H1 (cell line): ENCODE results near the gene IFITM10. TPM values are rescaled to one million over a fixed set of nuclear protein-coding genes. Genes with fewer than 3 reads are reported as not detected.

ENCODE experiments used
- CTCF ChIA-PET: fragments of 300-600 bp; sonication (Branson Sonifier 250); formaldehyde crosslinking; loops from one replicate; lab custom pipeline; 2021; ENCODE audit not compliant: partially characterized antibody; lab: Charles Lee
- POLR2A ChIA-PET: fragments of 300-600 bp; sonication (Branson Sonifier 250); formaldehyde crosslinking; loops from one replicate; lab custom pipeline; 2021; ENCODE audit warnings: inconsistent platforms; ENCODE audit not compliant: partially characterized antibody; lab: Charles Lee
- DNase-seq, 2 experiments: peaks; one replicate each; pipeline versions ENCODE4 v3.0.0 to v3.0.0-alpha.2; 2010 to 2022; ENCODE audit warnings: low spot score in 2 of 2, low read depth in 1 of 2, mixed read lengths in 1 of 2
- FAIRE-seq: peaks from 2 replicates; lab custom pipeline; 2011; peaks lifted over from hg19 to GRCh38; lab: Jason Lieb, UNC
- H2AFZ ChIP-seq: 2 replicates; pipeline ENCODE4 v1.8.1; 2012; ENCODE audit warnings: low read length, inconsistent platforms
- H2AK5ac ChIP-seq: 2 replicates; pipeline ENCODE4 v1.6.1; 2013; ENCODE audit warnings: low read depth, low read length
- H2BK120ac ChIP-seq: replicated peaks from 2 replicates; pipeline ENCODE3; 2013; ENCODE audit warnings: low read depth, low read length, inconsistent platforms
- H2BK12ac ChIP-seq: 2 replicates; pipeline ENCODE4 v1.6.1; 2013; ENCODE audit warnings: low read depth, low read length
- H2BK15ac ChIP-seq: 2 replicates; pipeline ENCODE4 v1.6.1; 2013; ENCODE audit warnings: low read length
- H2BK20ac ChIP-seq: 2 replicates; pipeline ENCODE4 v1.6.1; 2013; ENCODE audit warnings: low read length
- H2BK5ac ChIP-seq: 2 replicates; pipeline ENCODE4 v1.6.1; 2013; ENCODE audit warnings: low read depth, low read length
- H3K14ac ChIP-seq: 2 replicates; pipeline ENCODE4 v1.6.1; 2013; ENCODE audit warnings: inconsistent platforms; ENCODE audit not compliant: insufficient read length
- H3K18ac ChIP-seq: 2 replicates; pipeline ENCODE4 v1.6.1; 2013; ENCODE audit warnings: low read length; ENCODE audit errors: extremely low read depth
- H3K23ac ChIP-seq: 2 replicates; pipeline ENCODE4 v1.6.1; 2013; ENCODE audit warnings: inconsistent platforms; ENCODE audit not compliant: insufficient read length
- H3K23me2 ChIP-seq: 2 replicates; pipeline ENCODE4 v1.6.1; 2013; ENCODE audit warnings: low read depth, low read length
- H3K27ac ChIP-seq: 2 replicates; pipeline ENCODE4 v1.6.1; 2011; ENCODE audit warnings: low read depth, low read length, inconsistent platforms
- H3K27me3 ChIP-seq, 4 experiments: replicated peaks in 1 of 4; 1 replicate in 1 of 4; 2 replicates in 3 of 4; pipeline versions ENCODE4 v1.6.1 to v1.8.1; 2011 to 2013; ENCODE audit warnings: low read length in 3 of 4, mild to moderate bottlenecking in 3 of 4, inconsistent platforms in 2 of 4, mixed read lengths in 2 of 4, moderate library complexity in 1 of 4; ENCODE audit not compliant: control insufficient read depth in 3 of 4, insufficient read depth in 3 of 4; ENCODE audit errors: extremely low read depth in 1 of 4
- H3K36me3 ChIP-seq, 4 experiments: 2 replicates each; pipeline versions ENCODE4 v1.6.1 to v1.8.1; 2011 to 2013; ENCODE audit warnings: mild to moderate bottlenecking in 4 of 4, low read length in 3 of 4, moderate library complexity in 2 of 4, control low read depth in 1 of 4, inconsistent platforms in 1 of 4; ENCODE audit not compliant: insufficient read depth in 4 of 4, control insufficient read depth in 2 of 4
- H3K4ac ChIP-seq: replicated peaks from 2 replicates; pipeline ENCODE3; 2013; ENCODE audit warnings: low read length, low read depth, mixed read lengths, inconsistent platforms; ENCODE audit not compliant: insufficient read length
- H3K4me1 ChIP-seq, 4 experiments: replicated peaks in 1 of 4; 1 replicate in 1 of 4; 2 replicates in 3 of 4; pipeline versions ENCODE4 v1.6.1 to v1.8.1; 2011 to 2013; ENCODE audit warnings: low read length in 3 of 4, inconsistent platforms in 2 of 4, mixed read lengths in 1 of 4; ENCODE audit not compliant: insufficient read depth in 4 of 4, control insufficient read depth in 3 of 4
- H3K4me2 ChIP-seq, 2 experiments: 2 replicates each; pipeline versions ENCODE4 v1.6.1 to v1.8.1; 2011 to 2013; ENCODE audit warnings: low read depth in 2 of 2, low read length in 2 of 2, control low read depth in 1 of 2, inconsistent platforms in 1 of 2, mild to moderate bottlenecking in 1 of 2; ENCODE audit not compliant: insufficient read depth in 1 of 2
- H3K4me3 ChIP-seq, 4 experiments: fragments of 200-600, 300-600 bp in 1 of 4; sonication (generic), shearing (Covaris generic), sonication (Bioruptor Twin) in 1 of 4; 2 replicates each; pipeline versions ENCODE4 v1.5.1 to v1.8.1; 2011 to 2016; ENCODE audit warnings: low read length in 4 of 4, low read depth in 3 of 4, control low read depth in 2 of 4, inconsistent platforms in 2 of 4, mild to moderate bottlenecking in 2 of 4, mixed read lengths in 1 of 4, moderate library complexity in 1 of 4; ENCODE audit not compliant: insufficient read depth in 2 of 4; ENCODE audit errors: extremely low read depth in 1 of 4
- H3K56ac ChIP-seq: replicated peaks from 2 replicates; pipeline ENCODE3; 2013; ENCODE audit warnings: low read depth, mild to moderate bottlenecking, mixed read lengths, low read length, inconsistent platforms; ENCODE audit not compliant: insufficient read length
- H3K79me1 ChIP-seq: 2 replicates; pipeline ENCODE4 v1.6.1; 2013; ENCODE audit warnings: low read depth, low read length, control low read depth
- H3K79me2 ChIP-seq, 2 experiments: 2 replicates each; pipeline versions ENCODE4 v1.6.1 to v1.8.1; 2012 to 2013; ENCODE audit warnings: low read length in 2 of 2, mild to moderate bottlenecking in 2 of 2, inconsistent platforms in 1 of 2; ENCODE audit not compliant: insufficient read depth in 2 of 2, control insufficient read depth in 1 of 2
- H3K9ac ChIP-seq, 4 experiments: replicated peaks in 1 of 4; 1 replicate in 1 of 4; 2 replicates in 3 of 4; pipeline versions ENCODE4 v1.6.1 to v1.8.1; 2011 to 2013; ENCODE audit warnings: low read depth in 3 of 4, low read length in 3 of 4, control low read depth in 2 of 4, mild to moderate bottlenecking in 2 of 4, moderate library complexity in 2 of 4, inconsistent platforms in 1 of 4; ENCODE audit errors: extremely low read depth in 1 of 4
- H3K9me3 ChIP-seq, 2 experiments: 2 replicates each; pipeline versions ENCODE4 v1.6.1 to v1.8.1; 2012 to 2013; ENCODE audit warnings: mild to moderate bottlenecking in 2 of 2, moderate library complexity in 2 of 2, control low read depth in 1 of 2, inconsistent platforms in 1 of 2, low read depth in 1 of 2, low read length in 1 of 2, mixed read lengths in 1 of 2; ENCODE audit not compliant: insufficient read depth in 2 of 2
- H4K20me1 ChIP-seq, 2 experiments: replicated peaks in 1 of 2; 2 replicates each; pipeline versions ENCODE3 to v1.8.1; 2011 to 2013; ENCODE audit warnings: inconsistent platforms in 2 of 2, low read length in 2 of 2, mild to moderate bottlenecking in 1 of 2; ENCODE audit not compliant: insufficient read depth in 2 of 2, control insufficient read depth in 1 of 2
- H4K5ac ChIP-seq: 2 replicates; pipeline ENCODE4 v1.6.1; 2013; ENCODE audit warnings: low read length, low read depth, mixed read lengths, inconsistent platforms; ENCODE audit not compliant: insufficient read length
- H4K8ac ChIP-seq: 2 replicates; pipeline ENCODE4 v1.8.0; 2013; ENCODE audit warnings: mild to moderate bottlenecking, moderate library complexity, low read length, inconsistent platforms; ENCODE audit not compliant: insufficient read depth; ENCODE audit errors: extremely low read depth
- H4K91ac ChIP-seq: replicated peaks from 2 replicates; pipeline ENCODE3; 2013; ENCODE audit warnings: low read length, mixed read lengths, inconsistent platforms; ENCODE audit not compliant: insufficient read length
- CHD1 ChIP-seq: IDR thresholded peaks from 2 replicates; pipeline ENCODE4 v1.6.1; 2012; ENCODE audit warnings: low read depth, low read length, improper control_type of control experiment
- EGR1 ChIP-seq: IDR thresholded peaks from 2 replicates; pipeline ENCODE4 v1.6.1; 2011; ENCODE audit warnings: low read depth, low read length, borderline replicate concordance
- GABPA ChIP-seq: IDR thresholded peaks from 2 replicates; pipeline ENCODE4 v1.6.1; 2011; ENCODE audit warnings: mild to moderate bottlenecking, low read length, moderate library complexity, borderline replicate concordance; ENCODE audit not compliant: insufficient read depth
- HDAC6 ChIP-seq: IDR thresholded peaks from one replicate; pipeline ENCODE4 v1.7.1; 2012; ENCODE audit warnings: low read depth, mild to moderate bottlenecking, inconsistent platforms, low read length, moderate library complexity
- MAFK ChIP-seq: IDR thresholded peaks from 2 replicates; pipeline ENCODE4 v1.6.1; 2012; ENCODE audit warnings: low read depth, mild to moderate bottlenecking, improper control_type of control experiment, low read length
- MAX ChIP-seq: IDR thresholded peaks from 2 replicates; pipeline ENCODE4 v1.6.1; 2012; ENCODE audit warnings: inconsistent platforms
- SUZ12 ChIP-seq: fragments of 200-600 bp; sonication (generic); IDR thresholded peaks from 2 replicates; pipeline ENCODE4 v1.6.1; 2012; ENCODE audit warnings: mild to moderate bottlenecking, inconsistent platforms, low read length, moderate library complexity, mixed read lengths
- WGBS, 2 experiments: shearing (Covaris generic) in 1 of 2; methylation state at CpG; one replicate each; pipeline versions ENCODE4 v1.1.6 to v1.1.7; 2013 to 2015; ENCODE audit warnings: low lambda C conversion rate in 2 of 2, mixed read lengths in 2 of 2, inconsistent platforms in 1 of 2, low coverage in 1 of 2, missing lambda C conversion rate in 1 of 2; ENCODE audit not compliant: insufficient replicate concordance in 2 of 2, insufficient coverage in 1 of 2, insufficient read length in 1 of 2; ENCODE audit errors: extremely low coverage in 1 of 2, missing lambda C conversion rate in 1 of 2; 5-methylcytosine and 5-hydroxymethylcytosine counted together
- polyA plus RNA-seq, 7 experiments: library from polyadenylated mRNA; depleted of rRNA in 3 of 7; stranded (reverse) in 5 of 7; unstranded in 2 of 7; fragments of >200 nt in 5 of 7; fragments of 200-250 nt in 2 of 7; gene quantifications; 1 replicate in 5 of 7; 2 replicates in 1 of 7; 4 replicates in 1 of 7; pipeline versions ENCODE4 v1.2.1 to v1.2.3, GENCODE V29; 2011 to 2013; ENCODE audit warnings: missing spikeins in 2 of 7, mixed read lengths in 2 of 7
- total RNA-seq: library from RNA; stranded (reverse); fragmentation: NEBNext Ultra II Directional; extraction: Animal tissue kit (Norgen Biotek cat#: 25700); gene quantifications from 2 replicates; pipeline ENCODE4 v1.2.1, GENCODE V29; 2021

IFITM10 gene
- total and polyA plus RNA-seq, 2 of the 8 experiments (the other 6 are each of a cell fraction or from before 2014, with no cell fraction given), result 0.08 to 0.22 TPM

DNA sequence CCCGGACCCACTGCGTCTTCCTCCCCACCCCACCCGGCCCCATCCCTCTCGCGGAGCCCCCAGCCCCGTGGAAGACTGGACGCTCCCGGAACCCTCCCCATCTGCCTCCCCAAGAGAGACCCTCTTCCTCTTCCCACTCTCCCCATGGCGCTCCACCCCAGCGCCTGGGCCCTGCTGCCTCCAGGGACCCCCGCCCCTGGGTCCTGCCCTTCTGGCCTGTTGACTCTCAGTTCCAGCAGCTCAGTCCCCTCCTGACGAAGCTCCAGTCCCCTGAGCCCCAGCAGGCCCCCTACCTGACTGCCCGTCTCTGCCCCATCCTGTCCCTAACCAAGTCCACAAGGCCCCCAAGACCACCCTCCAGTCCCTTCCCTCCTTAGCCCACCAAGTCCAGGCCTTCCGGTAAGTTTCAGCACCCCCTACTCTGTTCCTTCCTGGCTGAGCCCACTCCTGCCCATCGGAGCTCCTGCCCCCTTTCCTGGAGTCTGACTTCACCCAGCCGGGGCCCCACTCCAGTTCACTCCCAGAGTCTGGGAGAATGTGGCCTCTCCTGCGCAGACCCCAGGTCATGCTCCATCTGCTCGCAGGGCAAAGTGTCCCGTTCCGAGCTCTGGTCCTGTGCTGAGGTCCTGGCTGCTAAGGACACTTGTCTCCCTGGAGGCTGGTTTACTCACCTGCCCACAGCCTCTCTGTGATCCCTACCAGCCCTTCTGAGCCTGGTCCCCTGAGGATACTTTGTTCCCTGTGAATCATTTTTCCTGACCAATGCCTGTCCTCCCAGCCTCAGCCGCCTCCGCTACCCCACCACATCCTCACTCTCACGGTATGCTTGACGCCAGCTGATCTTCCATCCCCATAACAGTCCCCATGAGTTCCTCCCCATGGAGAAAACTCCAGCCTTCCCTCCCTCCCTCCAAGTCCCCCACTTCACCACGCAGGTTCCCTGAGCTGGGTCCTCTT is 722 bp downstream of the IFITM10 start:
- Histone ChIP-seq H3K36me3 (peaks cover 0 to 12% (median 0%) of the 10 kb centered on the region in 4 experiments; a peak in 3 of 8 replicates), H3K23ac (no peak overlapping the region), H2AFZ (no peak overlapping the region), H2AK5ac (no peak overlapping the region), H3K79me2 (no peaks in the 10 kb centered on the region), H4K8ac (no peak overlapping the region), H2BK20ac (no peak overlapping the region), H4K20me1 (peaks cover 5 to 14% of the 10 kb centered on the region in 2 experiments), H3K4me1 (peaks cover 0 to 12% (median 4%) of the 10 kb centered on the region in 4 experiments; a peak in 5 of 7 replicates), H4K91ac (no peak overlapping the region), H3K23me2 (peaks cover 9% of the 10 kb centered on the region), H3K9me3 (peaks cover 0 to 5% of the 10 kb centered on the region in 2 experiments; a peak in 1 of 4 replicates), H4K5ac (no peak overlapping the region), H3K4me2 (peak overlapping the region; percentile 58 to 84), H3K27ac (no peak overlapping the region), H2BK120ac (no peak overlapping the region), H2BK15ac (no peak overlapping the region), H3K4ac (no peak overlapping the region), H3K14ac (no peak overlapping the region), H3K27me3 (peaks cover 12 to 32% (median 27%) of the 10 kb centered on the region in 4 experiments; a peak in 6 of 7 replicates), H3K18ac (no peak overlapping the region; the same call in 1 of the 2 replicates), H3K56ac (no peak overlapping the region), H2BK12ac (no peak overlapping the region), H3K9ac (no peak overlapping the region), H3K79me1 (no peaks in the 10 kb centered on the region), H2BK5ac (no peak overlapping the region), H3K4me3 (peak overlapping the region; percentile 33 to 65 (median 40); a peak in 7 of 8 replicates)
- WGBS, 2 experiments, result 60% methylated on average over 18 of the region's 25 CpGs; no CpG with 5 or more reads in 1 of the 2 experiments
- CTCF ChIA-PET, result interaction anchor here (0.9 to 3.2 kb wide), 5 partner anchors 16 to 110 kb away, joined by 3 to 15 read pairs (median 4); no protein-coding TSS in a partner anchor
- TF ChIP-seq MAX, result no peak
- TF ChIP-seq GABPA, result no peak; the same call in 1 of the 2 replicates
- TF ChIP-seq EGR1, result no peak
- no peak for TF ChIP-seq MAFK
- TF ChIP-seq CHD1, result no peak
- no peak for TF ChIP-seq HDAC6
- TF ChIP-seq SUZ12, result 0 out of 2 replicates have a peak, but pooled peaks have one; percentile 32
- no peak for DNase-seq
- FAIRE-seq, result no peak
- POLR2A ChIA-PET, result interaction anchor here (0.9 to 2.3 kb wide), 6 partner anchors 8 to 55 kb away, joined by 3 to 6 read pairs (median 4); partner anchors contain the start of gene CTSD
